ENCODE measurements around the gene PHTF2. TPM values are rescaled to one million over a fixed set of nuclear protein-coding genes. Genes with fewer than 3 reads are reported as not detected.
"Not testable (repeated sequence)": the region's sequence is repeated elsewhere in the genome, so short reads cannot be mapped to it uniquely, and the experiment has no call there.

Gene PHTF2
- total RNA-seq, 1 experiment from 2014 or later: 53.6 TPM

- not testable (repeated sequence) for DNase-seq (ENCODE audit: low spot score)
Measured at GRCh38 chr7:77873416-77874327, 75.1 kb downstream of the PHTF2 start.

GRCh38 chr7:77877791-77878190, 79.2 kb downstream of the PHTF2 start:
- DNase-seq (ENCODE audit: low spot score): no peak

- DNase-seq (ENCODE audit: low spot score): no peak
Measured at GRCh38 chr7:77878500-77878899, 79.9 kb downstream of the PHTF2 start.

GRCh38 chr7:77879272-77879671, 80.7 kb downstream of the PHTF2 start:
- DNase-seq (ENCODE audit: low spot score): no peak

GRCh38 chr7:77881871-77882270, 83.3 kb downstream of the PHTF2 start:
- DNase-seq (ENCODE audit: low spot score): no peak

GRCh38 chr7:77885155-77885554, 86.6 kb downstream of the PHTF2 start:
- DNase-seq (ENCODE audit: low spot score): no peak

GRCh38 chr7:77887567-77887966, 89.0 kb downstream of the PHTF2 start:
- no peak for DNase-seq (ENCODE audit: low spot score)

- DNase-seq (ENCODE audit: low spot score): no peak
Measured at GRCh38 chr7:77888998-77889397, 90.4 kb downstream of the PHTF2 start.

GRCh38 chr7:77893813-77894212, 95.2 kb downstream of the PHTF2 start:
- DNase-seq (ENCODE audit: low spot score): no peak

GRCh38 chr7:77894574-77895091, 96.1 kb downstream of the PHTF2 start:
- DNase-seq (ENCODE audit: low spot score): no peak

- no peak for DNase-seq (ENCODE audit: low spot score)
Measured at GRCh38 chr7:77895905-77896304, 97.3 kb downstream of the PHTF2 start.

- no peak for DNase-seq (ENCODE audit: low spot score)
Measured at GRCh38 chr7:77897004-77897547, 98.5 kb downstream of the PHTF2 start.

- DNase-seq (ENCODE audit: low spot score): no peak
Measured at GRCh38 chr7:77899516-77899915, 100.9 kb downstream of the PHTF2 start.

GRCh38 chr7:77903597-77903996, 105.0 kb downstream of the PHTF2 start:
- DNase-seq (ENCODE audit: low spot score): no peak

GRCh38 chr7:77904252-77904651, 105.7 kb downstream of the PHTF2 start:
- DNase-seq (ENCODE audit: low spot score): no peak

- DNase-seq (ENCODE audit: low spot score): no peak
Measured at GRCh38 chr7:77907281-77907680, 108.7 kb downstream of the PHTF2 start.

GRCh38 chr7:77908664-77909063, 110.1 kb downstream of the PHTF2 start:
- no peak for DNase-seq (ENCODE audit: low spot score)

- no peak for DNase-seq (ENCODE audit: low spot score)
Measured at GRCh38 chr7:77910124-77910523, 111.6 kb downstream of the PHTF2 start.

GRCh38 chr7:77912293-77912692, 113.7 kb downstream of the PHTF2 start:
- no peak for DNase-seq (ENCODE audit: low spot score)

- no peak for DNase-seq (ENCODE audit: low spot score)
Measured at GRCh38 chr7:77913977-77914607, 115.5 kb downstream of the PHTF2 start.

GRCh38 chr7:77917500-77918262, 119.1 kb downstream of the PHTF2 start:
- DNase-seq (ENCODE audit: low spot score): no peak

- no peak for DNase-seq (ENCODE audit: low spot score)
Measured at GRCh38 chr7:77918676-77919075, 120.1 kb downstream of the PHTF2 start.
